ENCODE results near the gene ANKK1. TPM values are rescaled to one million over a fixed set of nuclear protein-coding genes. Genes with fewer than 3 reads are reported as not detected.

Gene ANKK1
- total RNA-seq, 2 experiments from 2014 or later = 0.07 to 0.14 TPM

DNA sequence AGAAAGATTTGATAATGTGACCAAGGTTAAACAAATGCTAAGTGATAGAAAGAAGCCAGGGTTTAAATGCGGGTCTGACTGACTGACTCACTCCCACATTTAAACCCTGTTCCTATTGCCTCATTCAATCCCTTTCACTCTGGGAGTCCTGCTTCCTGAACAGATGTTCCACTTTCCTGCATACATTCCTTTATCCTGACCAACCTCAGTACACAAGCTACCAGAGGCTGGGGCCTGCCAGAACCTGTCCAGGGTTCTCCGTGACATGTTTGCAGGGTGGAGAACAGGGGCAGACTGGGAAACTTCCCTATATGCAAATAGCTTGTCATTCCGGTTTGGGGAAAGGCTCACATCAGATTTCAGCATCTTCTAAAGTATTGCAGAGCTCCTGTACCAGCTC is 3.0 kb upstream of the ANKK1 start:
- DNase-seq (no peak), ATAC-seq (no peak)
- Mint-ChIP-seq H3K4me1 (no peaks in the 10 kb centered on the region), H3K9me3 (ENCODE audit: low read depth) (no peaks in the 10 kb centered on the region), H3K4me3 (no peak overlapping the region), H3K27me3 (peaks cover 3% of the 10 kb centered on the region), H3K36me3 (ENCODE audit: low read depth) (peaks cover 10% of the 10 kb centered on the region), H3K27ac (no peak overlapping the region)
- intact Hi-C loops (cut with DNase I, micrococcal nuclease) = no loop called here
- POLR2A ChIA-PET = no interaction called here
- CTCF ChIA-PET = interaction anchor here (0.6 kb wide), 1 partner anchor 829 kb away, joined by 3 read pairs; no protein-coding TSS in a partner anchor

GRCh38 chr11:113385749-113386148 is 1.8 kb upstream of the ANKK1 start:
- peaks cover 3% of the 10 kb centered on the region for H3K27me3 Mint-ChIP-seq
- H3K4me3 Mint-ChIP-seq = no peak overlapping the region
- ChIA-PET POLR2A (no interaction called here), CTCF (interaction anchor here (0.8 kb wide), 1 partner anchor 13 kb away, joined by 3 read pairs; no protein-coding TSS in a partner anchor)
- no peaks in the 10 kb centered on the region for H3K4me1 Mint-ChIP-seq
- no peak for DNase-seq
- no peak overlapping the region for H3K27ac Mint-ChIP-seq
- intact Hi-C loops (cut with DNase I, micrococcal nuclease) = no loop called here
- peaks cover 2% of the 10 kb centered on the region for H3K36me3 Mint-ChIP-seq (ENCODE audit: low read depth)
- no peak for ATAC-seq
- H3K9me3 Mint-ChIP-seq (ENCODE audit: low read depth) = no peaks in the 10 kb centered on the region

DNA sequence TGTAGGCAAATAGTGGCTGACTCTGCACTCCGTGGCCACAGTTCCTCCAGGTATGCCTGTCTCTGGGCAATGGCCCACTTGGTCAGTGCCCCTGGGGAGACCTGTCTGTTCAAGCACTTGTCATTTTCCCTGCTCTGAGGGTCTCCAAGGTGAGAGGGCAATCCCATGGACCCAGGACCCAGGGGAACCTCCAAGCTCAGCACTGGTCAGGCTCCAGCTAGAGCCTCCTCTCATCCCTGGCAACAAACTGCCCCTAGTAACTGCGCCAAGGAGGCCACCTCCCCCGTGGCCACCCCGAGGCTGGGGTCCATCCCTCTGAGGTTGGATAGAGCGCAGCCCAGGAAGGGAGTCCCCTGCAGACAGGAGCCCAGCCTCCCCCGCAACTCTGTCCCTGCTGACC is 713 bp upstream of the ANKK1 start:
- Mint-ChIP-seq H3K36me3 (ENCODE audit: low read depth) (peaks cover 2% of the 10 kb centered on the region), H3K9me3 (ENCODE audit: low read depth) (no peaks in the 10 kb centered on the region), H3K27ac (no peak overlapping the region), H3K27me3 (peaks cover 3% of the 10 kb centered on the region), H3K4me1 (no peaks in the 10 kb centered on the region), H3K4me3 (no peak overlapping the region)
- ChIA-PET POLR2A (no interaction called here), CTCF (interaction anchor here (0.6 to 1.0 kb wide), 2 partner anchors 8 to 23 kb away, joined by 3 to 5 read pairs; no protein-coding TSS in a partner anchor)
- DNase-seq (no peak), ATAC-seq (no peak)
- intact Hi-C loops (cut with DNase I, micrococcal nuclease) = no loop called here

- H3K4me1 Mint-ChIP-seq = no peaks in the 10 kb centered on the region
- peaks cover 2% of the 10 kb centered on the region for H3K36me3 Mint-ChIP-seq (ENCODE audit: low read depth)
- H3K27ac Mint-ChIP-seq = no peak overlapping the region
- no peak for DNase-seq
- H3K9me3 Mint-ChIP-seq (ENCODE audit: low read depth) = no peaks in the 10 kb centered on the region
- no peak overlapping the region for H3K4me3 Mint-ChIP-seq
- H3K27me3 Mint-ChIP-seq = peaks cover 3% of the 10 kb centered on the region
- ChIA-PET CTCF (no interaction called here), POLR2A (no interaction called here)
- intact Hi-C loops (cut with DNase I, micrococcal nuclease) = no loop called here
- no peak for ATAC-seq
Observed at GRCh38 chr11:113389272-113389671, 1.7 kb downstream of the ANKK1 start.

DNA sequence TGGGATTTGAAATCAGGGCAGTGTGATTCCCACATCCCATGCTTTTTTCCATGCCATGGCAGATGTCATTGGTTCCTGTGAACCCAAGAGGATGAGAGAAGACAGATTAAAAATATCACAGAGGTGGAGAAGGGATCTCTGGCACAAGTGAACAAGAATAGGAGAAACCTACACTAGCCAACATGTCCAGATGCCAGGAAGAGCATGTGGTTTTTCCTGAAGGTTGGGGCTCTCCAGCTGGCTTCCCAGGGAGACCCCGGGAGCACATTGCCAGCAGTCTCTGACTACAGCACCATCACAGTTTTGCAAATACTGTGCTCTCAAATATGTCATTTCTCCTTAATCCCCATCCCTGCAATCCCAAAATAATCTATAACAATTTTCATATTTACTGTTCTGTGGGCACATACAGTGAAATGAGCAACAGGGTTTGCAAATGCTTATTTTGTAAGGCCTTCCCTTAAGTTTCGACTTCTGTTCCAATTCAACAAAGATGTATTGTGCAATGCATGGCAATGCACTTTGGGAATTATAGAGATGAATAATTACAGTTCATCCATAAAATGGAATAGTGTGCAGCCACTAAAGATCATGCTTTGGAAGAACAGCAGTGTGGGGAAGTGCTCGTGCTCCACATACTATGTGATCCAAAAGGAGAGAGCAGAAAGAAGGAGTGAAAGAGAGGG is 4.8 kb downstream of the ANKK1 start:
- ATAC-seq (no peak), DNase-seq (no peak)
- H3K9me3 Mint-ChIP-seq (ENCODE audit: low read depth) = no peaks in the 10 kb centered on the region
- intact Hi-C loops (cut with DNase I, micrococcal nuclease) = no loop called here
- POLR2A ChIA-PET = no interaction called here
- CTCF ChIA-PET = interaction anchor here (0.6 kb wide), 1 partner anchor 137 kb away, joined by 3 read pairs; no protein-coding TSS in a partner anchor
- H3K4me3 Mint-ChIP-seq = no peak overlapping the region
- no peaks in the 10 kb centered on the region for H3K36me3 Mint-ChIP-seq (ENCODE audit: low read depth)
- H3K4me1 Mint-ChIP-seq = no peaks in the 10 kb centered on the region
- H3K27me3 Mint-ChIP-seq = no peaks in the 10 kb centered on the region
- H3K27ac Mint-ChIP-seq = no peak overlapping the region

- Mint-ChIP-seq H3K9me3 (ENCODE audit: low read depth) (no peaks in the 10 kb centered on the region), H3K27ac (no peak overlapping the region), H3K4me3 (no peak overlapping the region), H3K27me3 (no peaks in the 10 kb centered on the region), H3K4me1 (no peaks in the 10 kb centered on the region), H3K36me3 (ENCODE audit: low read depth) (no peaks in the 10 kb centered on the region)
- intact Hi-C loops (cut with DNase I, micrococcal nuclease) = no loop called here
- ATAC-seq = no peak
- CTCF ChIA-PET = interaction anchor here (1.0 kb wide), 1 partner anchor 11 kb away, joined by 3 read pairs; no protein-coding TSS in a partner anchor
- POLR2A ChIA-PET = no interaction called here
- DNase-seq = no peak
Observed at GRCh38 chr11:113393501-113393985, 6.0 kb downstream of the ANKK1 start.

DNA sequence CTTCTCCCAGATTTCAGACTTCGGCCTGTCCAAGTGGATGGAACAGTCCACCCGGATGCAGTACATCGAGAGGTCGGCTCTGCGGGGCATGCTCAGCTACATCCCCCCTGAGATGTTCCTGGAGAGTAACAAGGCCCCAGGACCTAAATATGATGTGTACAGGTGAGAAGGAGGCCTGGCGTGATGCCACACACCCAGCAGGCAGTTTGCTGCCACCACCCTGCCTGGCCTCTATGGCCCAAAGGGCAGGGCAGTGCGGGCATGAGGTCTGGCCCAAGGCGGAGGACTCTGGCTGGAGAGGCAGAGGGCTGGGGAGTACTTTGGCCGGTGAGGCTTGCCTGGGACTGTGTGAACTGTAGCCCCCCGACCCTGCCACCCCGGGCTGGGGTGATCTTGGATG is 7.3 kb downstream of the ANKK1 start:
- Mint-ChIP-seq H3K9me3 (ENCODE audit: low read depth) (no peaks in the 10 kb centered on the region), H3K27ac (no peak overlapping the region), H3K36me3 (ENCODE audit: low read depth) (no peaks in the 10 kb centered on the region), H3K4me1 (no peaks in the 10 kb centered on the region), H3K27me3 (no peaks in the 10 kb centered on the region), H3K4me3 (no peak overlapping the region)
- POLR2A ChIA-PET = no interaction called here
- no peak for DNase-seq
- no peak for ATAC-seq
- intact Hi-C loops (cut with DNase I, micrococcal nuclease) = no loop called here
- CTCF ChIA-PET = no interaction called here

DNA sequence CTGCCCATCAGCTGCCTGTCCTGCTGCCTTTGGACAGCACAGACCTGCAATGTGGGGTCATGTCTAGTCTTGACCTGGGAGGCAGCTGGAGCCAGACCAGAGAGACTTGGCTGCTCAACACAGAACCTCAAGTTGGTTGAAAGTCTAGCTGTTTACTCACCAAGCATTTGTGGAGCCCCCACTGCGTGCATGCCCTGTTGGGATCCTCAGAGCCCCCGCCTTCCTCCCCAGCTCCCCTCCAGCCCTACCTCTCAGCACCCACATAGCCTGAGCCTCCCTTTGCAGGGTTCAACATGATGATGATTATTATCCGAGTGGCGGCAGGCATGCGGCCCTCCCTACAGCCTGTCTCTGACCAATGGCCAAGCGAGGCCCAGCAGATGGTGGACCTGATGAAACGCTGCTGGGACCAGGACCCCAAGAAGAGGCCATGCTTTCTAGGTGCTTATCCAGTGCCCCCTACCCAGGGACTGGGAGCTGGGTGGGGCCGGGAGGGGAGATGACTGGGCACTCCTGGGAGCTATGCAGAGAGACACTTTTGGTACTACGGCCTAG is 8.3 kb downstream of the ANKK1 start:
- no peak overlapping the region for H3K4me3 Mint-ChIP-seq
- DNase-seq (no peak), ATAC-seq (no peak)
- H3K36me3 Mint-ChIP-seq (ENCODE audit: low read depth) = no peaks in the 10 kb centered on the region
- H3K9me3 Mint-ChIP-seq (ENCODE audit: low read depth) = no peaks in the 10 kb centered on the region
- no peaks in the 10 kb centered on the region for H3K27me3 Mint-ChIP-seq
- H3K27ac Mint-ChIP-seq = no peak overlapping the region
- POLR2A ChIA-PET = no interaction called here
- CTCF ChIA-PET = interaction anchor here (0.9 kb wide), 1 partner anchor 12 kb away, joined by 3 read pairs; no protein-coding TSS in a partner anchor
- intact Hi-C loops (cut with DNase I, micrococcal nuclease) = no loop called here
- no peaks in the 10 kb centered on the region for H3K4me1 Mint-ChIP-seq

DNA sequence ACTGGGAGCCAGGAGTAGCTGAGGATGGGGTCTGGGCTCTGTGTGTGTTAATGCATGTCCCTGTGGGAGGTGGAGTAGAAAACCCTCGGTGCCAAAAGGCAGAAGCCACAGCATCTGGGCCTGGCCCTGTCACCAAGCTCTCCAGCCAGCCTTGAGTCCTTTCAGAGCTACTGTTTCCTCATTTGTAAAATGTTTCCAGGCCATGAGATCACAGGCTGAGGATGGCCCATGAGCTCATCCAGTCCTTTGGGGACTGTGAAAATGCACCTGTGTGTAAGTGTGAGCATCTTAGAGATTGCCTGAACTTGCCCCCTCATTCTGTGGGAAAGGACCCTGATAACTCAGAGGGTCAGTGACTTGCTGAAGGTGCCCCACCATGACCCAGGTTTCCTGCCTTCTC is 9.1 kb downstream of the ANKK1 start:
- CTCF ChIA-PET = interaction anchor here (0.7 to 0.9 kb wide), 2 partner anchors 11 to 1470 kb away, joined by 3 to 4 read pairs; no protein-coding TSS in a partner anchor
- H3K4me1 Mint-ChIP-seq = no peaks in the 10 kb centered on the region
- no peak overlapping the region for H3K4me3 Mint-ChIP-seq
- H3K36me3 Mint-ChIP-seq (ENCODE audit: low read depth) = no peaks in the 10 kb centered on the region
- ATAC-seq (no peak), DNase-seq (no peak)
- H3K27me3 Mint-ChIP-seq = no peaks in the 10 kb centered on the region
- intact Hi-C loops (cut with DNase I, micrococcal nuclease) = no loop called here
- POLR2A ChIA-PET = no interaction called here
- H3K9me3 Mint-ChIP-seq (ENCODE audit: low read depth) = no peaks in the 10 kb centered on the region
- no peak overlapping the region for H3K27ac Mint-ChIP-seq

GRCh38 chr11:113397212-113397611 is 9.6 kb downstream of the ANKK1 start:
- ChIA-PET POLR2A (no interaction called here), CTCF (interaction anchor here (0.7 kb wide), 1 partner anchor 1471 kb away, joined by 4 read pairs; no protein-coding TSS in a partner anchor)
- H3K27me3 Mint-ChIP-seq = no peaks in the 10 kb centered on the region
- no peaks in the 10 kb centered on the region for H3K4me1 Mint-ChIP-seq
- intact Hi-C loops (cut with DNase I, micrococcal nuclease) = no loop called here
- DNase-seq = no peak
- no peak for ATAC-seq
- no peak overlapping the region for H3K27ac Mint-ChIP-seq
- H3K9me3 Mint-ChIP-seq (ENCODE audit: low read depth) = no peaks in the 10 kb centered on the region
- H3K36me3 Mint-ChIP-seq (ENCODE audit: low read depth) = no peaks in the 10 kb centered on the region
- H3K4me3 Mint-ChIP-seq = no peak overlapping the region

DNA sequence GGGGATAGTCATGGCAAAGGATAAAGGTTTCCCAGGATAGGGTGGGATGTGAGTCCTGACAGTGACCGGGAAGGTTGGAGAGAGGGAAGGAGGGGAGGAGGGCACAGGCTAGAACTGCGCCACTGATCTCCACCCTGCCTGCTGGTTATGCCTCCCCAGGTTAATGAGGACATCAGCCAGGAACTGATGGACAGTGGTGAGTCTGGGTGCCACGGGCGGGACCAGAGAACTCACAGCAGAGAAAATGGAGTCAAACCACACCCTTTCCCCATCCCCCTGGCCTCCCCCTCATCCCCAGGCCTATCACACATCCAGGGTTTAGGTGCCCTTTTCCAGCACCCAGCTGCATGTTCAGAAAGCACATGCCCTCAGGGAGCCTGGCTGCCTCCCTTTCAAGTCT is 10.2 kb downstream of the ANKK1 start:
- Mint-ChIP-seq H3K4me1 (no peaks in the 10 kb centered on the region), H3K27ac (no peak overlapping the region), H3K27me3 (no peaks in the 10 kb centered on the region), H3K4me3 (no peak overlapping the region), H3K9me3 (ENCODE audit: low read depth) (no peaks in the 10 kb centered on the region), H3K36me3 (ENCODE audit: low read depth) (no peaks in the 10 kb centered on the region)
- ATAC-seq (no peak), DNase-seq (no peak)
- intact Hi-C loops (cut with DNase I, micrococcal nuclease) = no loop called here
- CTCF ChIA-PET = interaction anchor here (1.4 kb wide), 1 partner anchor 12 kb away, joined by 3 read pairs; no protein-coding TSS in a partner anchor
- POLR2A ChIA-PET = no interaction called here

Measured in activated CD4-positive, alpha-beta T cell treated with anti-CD3 and anti-CD28 coated beads for 36 hours (primary cell).